HG02981 (cell line): ENCODE measurements around the gene B9D1.

ENCODE experiments used
- ATAC-seq: cut with Tn5 transposase; IDR thresholded peaks from one replicate; pipeline ENCODE4 v1.9.1; 2021; ENCODE audit warnings: mild to moderate bottlenecking, moderate library complexity; ENCODE audit not compliant: unreplicated experiment

B9D1 gene

GRCh38 chr17:19377602-19378415 is 15.3 kb upstream of the B9D1 start:
- peak; percentile 89 for ATAC-seq

- no peak for ATAC-seq
These were observed 14.3 kb upstream of the B9D1 start for GRCh38 chr17:19376811-19377210.

DNA sequence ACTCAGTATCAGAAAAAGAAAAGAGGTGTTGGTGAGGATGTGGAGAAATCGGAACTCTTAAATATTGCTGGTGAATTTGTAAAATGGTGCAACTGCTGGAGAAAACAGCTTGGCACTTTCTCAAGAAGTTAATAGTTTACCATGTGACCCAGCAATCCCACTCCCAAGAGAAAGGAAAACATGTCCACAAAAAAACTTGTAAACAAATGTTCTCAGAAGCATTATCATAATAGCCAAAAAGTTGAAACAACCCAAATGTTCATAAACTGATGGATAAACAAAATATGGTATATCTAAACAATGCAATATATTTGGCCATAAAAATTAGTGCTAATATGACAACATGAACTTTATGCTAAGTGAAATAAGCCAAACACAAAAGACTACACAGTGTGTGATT is 13.2 kb upstream of the B9D1 start:
- ATAC-seq: no peak

DNA sequence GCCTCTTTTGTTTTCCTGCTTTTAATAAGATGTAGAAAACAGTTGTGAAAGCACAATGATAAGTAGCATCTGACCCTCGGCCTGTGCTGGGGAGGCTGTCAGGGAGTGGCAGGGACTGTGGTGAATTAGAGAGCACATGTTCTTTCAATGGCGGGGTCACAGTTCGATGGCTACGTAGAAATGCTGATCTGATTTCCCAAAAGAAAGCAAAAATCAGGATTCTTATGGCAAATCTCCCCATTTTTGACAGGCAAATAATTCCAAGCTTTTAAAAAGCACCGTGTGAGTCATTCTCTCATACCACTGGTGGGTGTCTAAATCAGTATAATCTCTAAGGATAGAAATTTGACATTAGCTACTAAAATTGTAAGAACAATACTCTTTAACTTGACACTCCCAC is 11.6 kb upstream of the B9D1 start:
- ATAC-seq: no peak

GRCh38 chr17:19372866-19373504 is 10.5 kb upstream of the B9D1 start:
- ATAC-seq: no peak

GRCh38 chr17:19372439-19372838 is 9.9 kb upstream of the B9D1 start:
- ATAC-seq: no peak

DNA sequence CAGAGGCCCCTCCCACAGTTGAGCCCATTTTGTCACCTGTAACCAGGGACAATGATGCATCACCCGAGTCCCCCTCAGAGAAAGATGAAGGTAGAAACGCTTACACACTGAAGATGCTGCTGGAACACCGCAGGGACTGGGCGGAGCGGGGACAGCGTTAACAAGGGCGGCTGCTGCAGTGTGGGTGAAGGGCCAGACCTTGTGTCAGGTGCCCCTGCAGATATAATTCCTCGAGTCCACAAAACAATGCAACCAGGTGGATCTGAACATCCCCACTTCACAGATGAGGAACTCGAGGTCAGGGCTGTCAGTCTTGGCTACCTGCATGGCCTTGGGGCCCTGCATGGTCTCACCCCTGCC is 9.5 kb upstream of the B9D1 start:
- ATAC-seq: no peak

DNA sequence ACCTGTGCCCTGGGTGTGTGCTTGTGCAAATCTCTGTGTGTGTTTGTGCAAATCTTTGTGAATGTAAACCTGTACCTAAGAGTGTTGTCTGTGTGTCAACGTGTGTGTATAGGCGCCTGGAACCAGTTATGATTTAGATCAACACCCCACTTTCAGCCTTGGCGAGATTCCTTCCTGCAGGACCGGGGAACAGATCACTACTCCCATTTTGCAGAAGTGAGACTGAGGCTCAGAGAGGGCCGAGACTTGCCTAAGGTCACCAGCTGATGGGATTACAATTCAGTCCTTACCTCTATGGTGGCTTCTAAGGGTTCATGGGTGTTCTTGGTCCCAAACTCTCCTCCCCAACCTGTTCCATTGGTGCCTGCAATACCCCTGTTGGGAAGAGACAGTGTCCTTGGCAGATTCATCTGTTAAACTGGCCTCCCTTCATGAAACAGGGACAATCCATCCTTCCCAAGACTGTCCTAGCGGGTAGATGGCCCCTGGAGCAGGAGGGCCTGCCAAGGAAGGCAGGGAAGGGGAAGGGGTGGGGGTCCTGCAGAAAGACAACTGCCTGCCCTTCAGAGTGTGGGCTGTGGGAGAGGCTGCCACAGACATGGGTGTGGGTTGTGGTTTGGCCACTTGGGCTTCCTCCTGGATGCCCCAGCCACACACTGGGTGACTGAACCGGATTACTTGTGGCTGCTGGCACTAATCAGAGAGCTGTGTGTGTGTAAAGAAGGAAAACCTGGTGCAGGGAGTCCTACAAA is 8.9 kb upstream of the B9D1 start:
- no peak for ATAC-seq

- ATAC-seq: peak; percentile 72
These were observed 8.0 kb upstream of the B9D1 start for GRCh38 chr17:19370493-19370960.

- no peak for ATAC-seq
These were observed 7.4 kb upstream of the B9D1 start for GRCh38 chr17:19369846-19370492.

DNA sequence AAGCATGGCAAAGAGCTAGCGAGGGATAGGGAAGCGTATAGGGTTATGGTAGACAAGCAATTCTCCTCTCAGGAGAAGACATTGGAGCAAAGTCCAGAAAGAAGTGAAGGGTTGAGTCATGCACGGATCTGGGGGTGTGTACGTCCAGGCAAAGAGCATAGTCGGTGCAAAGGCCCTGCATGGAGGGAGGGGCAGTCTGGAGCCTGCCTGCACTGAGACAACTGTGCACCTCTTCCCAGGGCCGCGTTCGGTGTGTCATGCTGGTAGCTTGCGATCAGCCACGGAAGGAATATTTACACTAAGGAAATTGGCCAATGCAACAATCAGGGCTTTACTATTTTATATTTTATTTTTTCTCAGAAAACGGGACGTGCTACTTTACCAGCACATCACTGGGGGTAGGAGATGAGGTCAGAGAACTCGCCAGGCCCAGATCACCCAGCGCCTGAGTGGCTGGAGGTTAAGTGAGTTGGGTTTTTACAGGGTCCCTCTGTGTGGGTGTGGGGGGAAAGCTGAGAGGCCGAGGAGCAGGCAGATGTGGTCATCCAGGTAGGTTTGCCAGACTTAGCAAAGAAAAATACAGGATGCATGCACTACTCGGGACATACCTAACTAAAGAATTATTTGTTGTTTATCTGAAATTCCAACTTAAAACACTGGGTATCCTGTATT is 6.7 kb upstream of the B9D1 start:
- ATAC-seq: no peak

- ATAC-seq: no peak
These were observed 5.7 kb upstream of the B9D1 start for GRCh38 chr17:19368229-19368628.

DNA sequence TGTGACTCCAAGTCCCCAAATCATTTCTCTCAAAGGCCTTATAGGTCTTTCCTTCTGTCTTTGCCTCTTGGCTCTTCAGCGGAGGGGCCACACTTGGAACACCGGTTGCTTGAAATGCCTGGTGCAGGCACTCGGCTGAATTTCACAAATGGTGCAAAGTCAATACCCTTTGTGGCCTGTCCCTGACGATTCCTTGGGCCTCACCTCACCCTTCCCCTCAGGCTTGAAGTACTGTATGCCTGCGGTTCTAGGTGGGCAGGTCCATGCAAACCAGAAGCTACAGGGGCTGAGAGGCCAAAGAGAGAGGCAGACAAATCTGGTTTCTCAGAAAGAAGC is 4.1 kb upstream of the B9D1 start:
- ATAC-seq: no peak

- no peak for ATAC-seq
These were observed 3.5 kb upstream of the B9D1 start for GRCh38 chr17:19365833-19366636.

DNA sequence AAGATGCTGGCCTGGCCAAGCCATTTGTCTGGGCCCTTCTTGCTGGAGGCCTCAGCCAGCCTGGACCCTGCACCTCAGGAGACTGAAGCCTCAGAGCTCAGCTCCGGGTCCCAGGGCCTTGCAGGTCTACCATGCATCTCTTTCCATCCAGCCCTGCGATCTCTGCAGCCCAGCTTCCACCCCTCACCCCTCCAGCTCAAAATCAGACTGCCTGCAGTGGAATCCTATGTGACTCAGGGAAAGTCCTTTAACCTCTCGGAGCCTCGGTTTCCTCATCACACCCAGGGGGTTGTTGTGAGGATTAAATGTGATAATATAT is 2.9 kb upstream of the B9D1 start:
- no peak for ATAC-seq

- ATAC-seq: no peak
These were observed 2.4 kb upstream of the B9D1 start for GRCh38 chr17:19364699-19365498.

GRCh38 chr17:19363460-19364035 is 1.0 kb upstream of the B9D1 start:
- no peak for ATAC-seq

DNA sequence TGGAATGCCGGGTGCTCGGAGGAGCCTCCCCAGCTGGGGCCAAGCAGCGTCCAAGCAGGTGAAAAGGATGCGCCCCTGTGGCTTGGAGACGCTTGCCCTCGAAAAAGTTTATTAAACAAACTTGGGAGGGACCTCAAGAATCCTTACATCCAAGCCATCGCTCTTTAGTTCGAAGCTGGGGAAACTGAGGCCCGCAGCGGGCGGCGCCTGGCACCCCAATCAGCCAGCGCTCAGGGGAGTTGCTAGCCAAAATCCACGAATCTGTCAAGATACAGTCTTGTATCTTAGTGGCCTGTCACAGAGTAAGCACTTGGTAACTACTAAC is 553 bp upstream of the B9D1 start:
- ATAC-seq: no peak

GRCh38 chr17:19361944-19362276 is 613 bp downstream of the B9D1 start:
- ATAC-seq: no peak
